Measurements from ENCODE around the gene FBXO11.
"Not testable (repeated sequence)": the region's sequence is repeated elsewhere in the genome, so short reads cannot be mapped to it uniquely, and the experiment has no call there.

FBXO11 gene

DNA sequence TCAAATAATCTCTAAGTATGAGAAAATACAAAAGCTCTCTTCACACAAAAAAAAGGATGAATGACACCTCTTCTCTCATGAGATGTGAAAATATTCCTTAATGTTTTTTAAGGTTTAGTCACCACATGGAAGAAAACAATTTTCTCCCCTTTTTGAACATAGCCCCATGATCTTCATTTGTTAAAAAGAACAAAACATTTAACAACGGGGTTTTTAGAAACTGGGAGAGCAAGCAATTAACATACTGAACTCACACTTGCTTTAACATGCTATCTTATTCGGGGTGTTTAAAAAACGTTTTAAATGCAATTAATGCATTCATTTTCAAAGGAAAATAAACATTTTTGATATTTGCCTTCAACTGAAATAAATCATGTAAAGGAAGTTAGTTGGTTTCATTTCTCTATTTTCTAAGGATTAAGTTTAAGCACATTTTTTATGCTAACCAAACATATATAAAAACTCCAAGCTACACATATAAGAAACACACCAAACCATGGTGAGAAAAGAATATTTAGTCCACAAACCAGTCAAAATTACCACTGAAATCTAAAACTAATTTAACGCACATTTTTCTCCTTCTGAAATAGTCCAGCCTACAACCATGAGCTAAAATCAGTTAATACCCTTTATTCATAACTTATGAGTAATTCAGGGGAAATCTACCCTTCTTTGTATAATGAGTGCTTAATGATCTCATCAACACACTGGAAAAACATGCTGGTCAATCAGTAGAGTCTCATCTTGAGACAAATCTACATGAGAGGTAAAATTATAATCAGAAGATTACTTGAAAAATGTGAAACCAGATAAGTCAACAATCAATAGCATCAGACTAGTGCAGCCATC lies 8.2 kb downstream of the FBXO11 start:
- DNase-seq = no peak

DNA sequence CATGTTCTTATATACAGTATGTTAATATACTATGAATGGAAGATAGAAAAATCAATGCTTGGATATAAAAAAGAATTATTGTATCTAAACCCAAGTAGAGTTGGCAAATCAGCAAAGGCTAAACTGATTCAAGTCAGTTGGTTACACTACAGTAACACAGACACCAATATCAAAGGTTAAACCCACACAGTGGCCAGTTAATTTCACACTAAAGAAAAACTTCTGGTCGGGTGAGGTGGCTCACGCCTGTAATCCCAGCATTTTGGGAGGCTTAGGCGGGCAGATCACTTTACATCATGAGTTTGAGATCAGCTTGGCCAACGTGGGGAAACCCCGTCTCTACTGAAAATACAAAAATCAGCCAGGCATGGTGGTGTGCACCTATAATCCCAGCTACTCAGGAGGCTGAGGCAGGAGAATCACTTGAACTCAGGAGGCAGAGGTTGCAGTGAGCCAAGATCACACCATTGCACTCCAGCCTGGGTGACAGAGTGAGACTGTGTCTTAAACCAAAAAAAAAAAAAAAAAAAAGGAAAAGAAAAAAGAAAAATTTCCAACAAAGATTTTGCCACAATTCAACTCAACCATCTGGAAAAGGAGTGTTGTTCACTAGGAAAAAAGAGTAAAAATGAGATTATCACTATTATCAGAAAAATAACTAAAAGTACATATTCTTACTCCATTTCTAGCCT lies 9.0 kb downstream of the FBXO11 start:
- not testable (repeated sequence) for DNase-seq

DNA sequence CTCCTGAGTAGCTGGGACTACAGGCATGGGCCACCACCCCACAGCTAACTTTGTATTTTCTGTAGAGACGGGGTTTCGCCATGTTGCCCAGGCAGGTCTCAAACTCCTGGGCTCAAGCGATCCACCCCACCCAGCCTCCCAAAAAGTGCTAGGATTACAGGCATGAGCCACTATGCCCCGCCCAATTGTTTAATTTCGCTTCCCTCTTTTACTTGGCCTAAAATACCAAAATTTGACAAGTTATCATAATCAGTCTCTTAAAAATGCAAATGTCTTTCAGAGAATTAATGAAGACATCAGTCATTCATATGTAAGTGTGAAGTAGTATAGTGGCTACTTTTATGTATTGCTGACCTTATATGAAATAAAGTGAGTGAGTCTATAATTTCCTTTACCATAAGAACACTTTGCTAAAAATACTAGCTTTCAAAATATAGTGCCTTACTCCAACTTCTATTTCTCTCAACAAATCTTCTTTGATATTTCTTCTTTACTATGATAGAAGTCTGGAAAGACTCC lies 9.8 kb downstream of the FBXO11 start:
- DNase-seq = no peak

DNA sequence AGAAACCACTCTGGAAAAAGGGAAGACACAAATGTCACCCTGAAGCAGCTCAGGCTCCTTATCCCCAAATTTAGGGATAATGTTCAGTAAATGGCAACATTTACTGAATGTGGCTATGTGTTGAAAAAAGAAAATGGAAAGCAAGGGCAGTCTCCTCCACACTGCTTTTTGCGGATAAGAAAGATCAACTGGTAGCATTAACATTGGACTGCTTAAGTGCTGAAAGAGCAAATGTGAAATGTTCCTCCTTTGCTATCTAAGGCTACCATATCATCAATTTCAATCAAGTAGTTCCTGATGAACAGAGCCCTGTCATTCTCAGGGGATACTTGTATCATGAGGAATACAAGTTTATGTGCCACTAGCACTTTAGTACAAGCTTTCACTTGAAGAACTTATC lies 12.5 kb downstream of the FBXO11 start:
- DNase-seq = no peak

DNA sequence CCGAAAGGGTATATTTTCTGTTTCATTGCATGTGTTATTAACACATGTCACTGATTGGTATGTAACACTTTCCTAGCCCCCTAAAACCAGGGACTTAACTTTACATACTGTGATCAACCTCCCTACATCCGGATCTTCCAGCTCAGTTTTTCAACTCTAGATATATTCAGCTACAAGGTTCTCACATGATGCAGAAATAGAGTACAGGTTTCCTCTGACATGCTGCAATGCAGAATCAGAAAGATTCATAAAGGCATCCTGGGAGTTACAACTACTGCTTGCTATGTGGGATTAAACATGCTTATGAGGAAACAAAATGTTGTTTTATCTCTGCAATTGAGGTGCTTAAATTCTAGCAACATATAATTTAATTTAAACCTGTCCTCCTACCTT lies 14.0 kb downstream of the FBXO11 start:
- no peak for DNase-seq

DNA sequence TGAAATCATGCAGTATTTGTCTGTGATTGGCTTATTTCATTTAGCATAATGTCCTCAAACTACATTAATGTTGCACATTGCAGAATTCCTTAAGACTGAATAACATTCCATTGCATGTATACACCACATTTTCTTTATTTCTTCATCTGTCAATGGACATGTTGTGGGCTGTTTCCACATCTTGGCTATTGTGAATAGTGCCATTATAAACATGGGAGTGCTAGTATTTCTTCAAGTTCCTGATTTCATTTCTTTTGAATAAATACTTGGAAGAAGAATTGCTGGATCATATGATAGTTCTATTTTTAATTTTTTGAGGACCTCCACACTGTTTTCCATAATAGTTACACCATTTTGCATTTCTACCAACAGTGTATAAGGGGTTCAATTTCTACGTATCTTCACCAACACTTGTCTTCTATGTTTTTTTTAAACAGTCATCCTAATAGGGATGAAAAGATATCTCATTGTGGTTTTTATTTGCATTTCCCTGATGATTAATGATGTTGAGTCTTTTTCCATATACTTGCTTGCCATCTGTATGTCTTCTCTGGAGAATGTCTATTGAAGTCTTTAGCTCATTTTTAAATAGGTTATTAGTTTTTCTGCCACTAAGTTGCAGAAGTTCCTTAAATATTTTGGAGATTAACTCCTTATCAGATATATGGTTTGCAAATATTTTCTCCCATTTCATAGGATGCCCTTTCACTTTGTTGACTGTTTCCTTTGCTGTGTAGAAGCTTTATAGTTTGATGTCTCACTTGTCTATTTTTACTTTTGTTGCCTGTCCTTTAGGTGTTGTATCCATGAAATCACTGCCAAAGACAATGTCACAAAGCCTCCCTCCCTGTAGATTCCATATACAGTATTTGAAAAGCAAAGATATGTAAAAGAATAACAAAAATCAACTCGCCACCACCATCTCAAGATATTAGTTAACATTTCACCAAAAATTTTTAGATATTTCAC lies 14.6 kb downstream of the FBXO11 start:
- no peak for DNase-seq

DNA sequence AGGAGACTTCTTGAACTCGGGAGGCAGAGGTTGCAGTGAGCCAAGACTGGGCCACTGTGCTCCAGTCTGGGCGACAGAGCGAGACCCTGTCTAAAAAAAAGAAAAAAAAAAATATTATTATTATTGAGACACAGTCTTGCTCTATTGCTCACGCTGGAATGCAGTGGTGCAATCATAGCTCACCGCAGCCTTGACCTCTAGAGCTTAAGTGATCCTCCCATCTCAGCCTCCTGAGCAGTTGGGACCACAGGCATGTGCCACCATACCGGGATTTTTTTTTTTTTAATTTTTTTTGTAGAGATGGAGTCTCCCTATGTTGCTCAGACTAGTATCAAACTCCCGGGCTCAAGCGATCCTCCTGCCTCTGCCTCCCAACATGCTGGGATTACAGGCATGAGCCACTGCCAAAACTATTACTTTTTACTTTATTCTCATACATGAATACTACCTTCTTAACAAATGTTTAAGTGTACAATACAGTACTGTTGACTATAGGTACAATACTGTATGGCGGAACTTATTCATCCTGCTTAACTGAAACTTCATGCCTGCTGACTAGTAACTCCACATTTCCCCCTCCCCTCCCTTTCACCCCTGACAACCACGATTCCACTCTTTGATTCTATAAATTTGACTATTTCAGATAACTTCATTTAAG lies 15.5 kb downstream of the FBXO11 start:
- DNase-seq = no peak

DNA sequence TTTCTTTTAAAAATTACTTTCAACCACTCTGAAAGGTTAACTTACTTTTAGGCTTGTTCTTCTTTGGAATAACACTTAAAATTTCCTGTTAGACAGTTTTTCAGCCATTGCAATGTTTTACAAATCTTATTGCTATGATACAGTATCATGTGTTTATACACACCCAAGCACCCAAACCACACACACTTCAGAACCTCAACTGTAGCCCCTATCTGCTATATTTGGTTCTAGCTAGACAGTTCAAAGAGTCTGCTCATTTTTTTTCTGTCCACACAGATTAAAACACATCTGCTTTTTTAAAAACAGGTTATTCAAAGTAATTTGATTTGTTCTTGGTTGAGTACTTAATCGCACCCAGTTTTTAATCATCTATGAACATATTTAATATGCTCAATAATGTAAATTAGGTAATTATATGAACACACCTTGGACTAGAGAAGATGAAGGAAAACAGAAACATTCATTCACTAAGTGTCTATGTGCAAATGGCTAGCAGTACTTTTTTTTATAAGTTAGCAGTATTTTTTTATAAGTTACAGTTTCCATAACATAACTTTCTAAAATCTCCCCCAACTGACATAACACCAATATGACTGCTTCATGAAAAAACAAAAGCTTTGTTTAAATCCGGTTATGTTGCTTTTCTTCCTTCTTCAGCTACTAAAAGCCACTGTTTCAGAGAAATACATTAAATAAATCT lies 17.6 kb downstream of the FBXO11 start:
- no peak for DNase-seq

DNA sequence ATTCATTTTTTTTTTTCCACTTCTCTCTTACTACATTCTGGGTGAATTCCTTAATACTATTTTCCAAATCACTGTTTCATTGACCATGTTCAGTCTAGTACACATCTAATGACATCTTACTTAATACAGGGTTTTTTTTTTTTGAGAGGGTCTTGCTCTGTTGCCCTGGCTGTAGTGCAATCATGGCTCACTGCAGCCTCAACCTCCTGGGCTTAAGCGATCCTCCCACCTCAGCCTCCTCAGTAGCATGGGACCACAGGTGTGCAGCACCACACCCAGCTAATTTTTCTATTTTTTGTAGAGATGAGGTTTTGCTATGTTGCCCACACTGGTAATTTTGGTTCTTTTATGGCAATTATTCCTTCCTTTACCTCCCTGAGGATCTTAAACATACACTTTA lies 29.4 kb downstream of the FBXO11 start:
- DNase-seq = no peak

DNA sequence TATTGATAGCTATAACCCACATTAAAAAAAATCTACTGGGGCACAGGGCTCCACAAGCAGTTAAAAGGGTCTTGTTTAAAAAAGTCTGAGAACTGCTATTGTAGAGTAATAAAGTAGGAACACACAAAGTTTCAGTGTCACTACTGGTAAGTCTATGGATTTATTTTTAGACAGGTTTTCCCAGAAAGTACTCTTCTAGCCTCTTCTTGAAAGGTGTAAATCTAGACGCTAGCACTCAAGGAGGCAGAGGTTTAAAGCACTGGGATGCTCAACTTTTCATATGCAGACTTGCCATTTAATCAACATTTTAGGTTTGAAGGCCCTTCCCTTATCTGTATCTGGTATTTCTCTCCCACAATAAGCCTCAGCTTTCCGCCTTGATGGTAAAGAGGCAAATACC lies 33.4 kb downstream of the FBXO11 start:
- no peak for DNase-seq

DNA sequence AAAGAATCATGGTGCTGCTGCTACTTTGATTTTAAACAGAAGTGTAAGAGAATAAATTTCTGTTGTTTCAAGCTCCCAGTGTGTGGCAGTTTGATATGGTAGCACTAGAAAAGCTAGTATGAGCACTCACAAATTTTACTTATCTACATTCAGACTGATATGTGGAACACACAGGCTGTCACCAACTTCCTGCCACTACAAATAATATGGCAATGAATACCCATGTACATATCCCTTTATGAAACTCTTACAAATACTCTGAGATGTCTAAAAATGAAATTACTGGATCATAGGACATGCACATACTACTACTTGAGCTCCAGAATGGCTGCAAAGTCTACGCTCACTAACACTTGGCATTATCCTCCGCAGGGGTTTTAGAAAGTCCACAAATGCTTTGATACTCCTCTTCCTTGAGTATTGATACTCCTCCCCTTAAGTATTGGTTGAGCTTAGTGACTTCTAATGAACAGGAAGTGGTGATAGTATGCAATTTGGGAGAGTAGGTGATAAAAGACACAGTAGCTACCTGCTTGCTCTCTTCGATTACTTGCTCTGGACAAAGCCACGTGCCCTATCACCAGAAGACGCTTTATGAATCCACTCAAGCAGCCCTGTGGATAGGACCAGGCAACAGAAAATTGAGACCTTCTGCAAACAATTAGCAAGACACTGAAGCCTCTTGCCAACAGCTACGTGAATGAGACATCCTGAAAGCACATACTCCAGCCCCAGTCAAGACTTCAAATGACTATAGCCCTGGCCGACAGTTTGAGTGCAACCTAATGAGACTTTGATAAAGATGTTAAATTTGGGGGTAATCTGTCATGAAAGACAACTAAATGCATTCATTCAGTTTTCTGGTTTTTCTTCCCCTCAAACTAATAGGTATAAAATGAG lies 35.4 kb downstream of the FBXO11 start:
- DNase-seq = no peak

DNA sequence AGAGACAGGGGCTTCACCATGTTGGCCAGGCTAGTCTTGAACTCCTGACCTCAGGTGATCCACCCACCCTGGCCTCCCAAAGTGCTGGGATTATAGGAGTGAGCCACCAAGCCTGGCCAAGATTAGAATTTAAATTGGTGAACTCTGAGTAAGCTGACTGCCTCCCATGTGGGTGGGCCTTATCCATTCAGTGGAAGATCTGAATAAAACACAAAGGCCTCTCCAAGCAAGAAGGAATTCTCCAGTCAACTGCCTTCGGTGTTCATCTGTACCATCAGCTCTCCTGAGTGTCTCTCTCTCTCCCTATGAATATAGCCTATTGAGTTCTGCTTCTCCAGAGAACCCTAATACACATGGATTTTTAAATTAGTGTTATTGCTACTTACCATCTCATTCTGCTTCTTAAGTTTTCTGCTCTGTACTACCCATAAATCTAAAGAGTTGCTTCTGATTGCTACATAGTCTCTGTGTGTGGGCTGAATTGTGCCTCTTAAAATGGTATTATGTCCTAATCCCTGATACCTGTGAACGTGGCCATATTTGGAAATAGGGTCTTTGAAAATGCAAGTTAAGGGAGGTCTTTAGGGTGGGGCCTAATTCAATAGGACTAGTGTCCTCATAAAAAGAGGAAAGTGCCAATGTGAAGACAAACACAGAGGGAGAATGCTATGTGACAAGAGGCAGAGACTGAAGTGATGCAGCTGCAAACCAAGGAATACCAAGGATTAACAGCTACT lies 36.3 kb downstream of the FBXO11 start:
- DNase-seq = no peak

DNA sequence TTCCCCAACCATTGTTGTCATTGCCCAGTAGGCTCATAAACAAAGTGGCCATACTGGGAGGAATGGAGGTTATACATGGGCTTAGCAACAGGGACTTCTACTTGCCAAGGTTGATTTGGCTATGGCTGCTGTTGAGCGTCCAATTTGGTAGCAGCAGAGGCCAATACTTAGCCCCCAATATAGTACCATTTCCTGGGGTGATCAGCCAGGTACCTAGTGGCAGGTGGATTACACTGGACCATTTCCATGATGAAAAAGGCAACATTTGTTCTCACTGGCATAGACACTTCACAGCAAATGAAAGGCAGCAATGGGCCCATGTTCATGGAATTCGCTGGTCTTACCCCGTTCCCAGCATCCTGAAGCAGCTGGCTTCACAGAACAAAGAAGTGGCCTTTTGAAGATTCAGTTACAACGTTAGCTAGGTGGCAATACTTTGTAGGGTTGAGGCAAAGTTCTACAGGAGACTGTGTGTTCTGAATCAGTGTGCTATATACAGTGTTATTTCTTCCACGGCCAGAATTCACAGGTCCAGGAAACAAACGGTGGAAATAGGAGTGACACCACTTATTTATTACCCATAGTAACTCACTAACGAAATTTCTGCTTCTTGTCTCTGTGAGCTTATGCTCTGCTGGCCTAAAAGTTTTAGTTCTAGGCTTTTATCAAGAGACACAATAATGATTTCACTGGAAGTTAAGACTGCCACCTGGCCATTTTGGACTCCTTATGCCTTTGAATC lies 37.5 kb downstream of the FBXO11 start:
- DNase-seq = no peak

DNA sequence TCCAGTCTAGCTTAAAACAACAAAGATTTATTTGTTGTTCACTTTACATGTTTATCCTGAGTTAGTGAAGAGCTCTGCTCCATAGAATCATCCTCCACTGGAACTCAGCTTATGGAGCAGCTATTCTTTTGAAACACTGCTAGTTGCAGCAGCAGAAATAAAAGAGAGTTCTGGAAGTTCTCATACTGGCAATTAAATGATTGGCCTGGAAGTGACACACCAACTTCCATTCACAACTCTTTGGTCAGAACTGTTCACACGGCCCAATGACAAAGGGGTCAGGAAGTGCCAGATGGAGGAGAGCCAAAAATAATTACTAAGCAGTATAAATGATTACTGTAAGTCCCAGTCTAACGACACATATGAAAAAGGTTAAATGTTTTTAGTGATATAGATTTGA lies 39.1 kb downstream of the FBXO11 start:
- DNase-seq = no peak

DNA sequence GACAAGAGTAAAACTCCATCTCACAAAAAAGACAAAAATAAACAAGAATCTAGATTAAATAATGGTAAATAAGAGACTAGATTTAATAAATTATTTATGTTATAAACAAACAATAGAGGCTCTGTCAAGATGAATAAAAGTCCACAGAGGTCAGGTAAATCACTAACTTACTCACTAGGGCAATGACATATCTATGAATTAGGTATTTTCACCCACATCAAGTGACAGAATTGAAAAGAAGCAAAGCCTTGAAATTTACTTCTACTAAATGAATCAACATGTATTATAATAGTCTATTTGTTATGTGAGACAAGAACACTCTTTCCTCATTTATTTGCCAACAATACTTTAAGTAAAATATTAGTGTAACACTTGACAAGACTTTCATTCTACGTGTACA lies 41.7 kb downstream of the FBXO11 start:
- no peak for DNase-seq

DNA sequence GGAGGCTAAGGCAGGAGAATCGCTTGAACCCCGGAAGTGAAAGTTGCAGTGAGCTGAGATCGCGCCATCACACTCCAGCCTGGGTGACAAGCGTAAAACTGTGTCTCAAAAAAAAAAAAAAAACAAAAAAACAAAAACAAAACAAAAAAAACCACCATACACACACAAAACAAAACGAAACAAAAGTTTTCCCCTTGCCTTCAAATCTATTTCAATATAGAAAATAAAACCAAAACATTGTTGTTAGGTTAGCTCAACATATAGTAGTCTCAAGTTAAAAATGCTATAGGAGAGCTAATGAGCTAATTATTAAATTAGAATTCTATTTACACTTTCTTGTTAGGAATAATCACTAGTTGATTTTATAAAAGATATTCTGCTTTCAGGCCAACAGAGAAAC lies 43.3 kb downstream of the FBXO11 start:
- DNase-seq = no peak

DNA sequence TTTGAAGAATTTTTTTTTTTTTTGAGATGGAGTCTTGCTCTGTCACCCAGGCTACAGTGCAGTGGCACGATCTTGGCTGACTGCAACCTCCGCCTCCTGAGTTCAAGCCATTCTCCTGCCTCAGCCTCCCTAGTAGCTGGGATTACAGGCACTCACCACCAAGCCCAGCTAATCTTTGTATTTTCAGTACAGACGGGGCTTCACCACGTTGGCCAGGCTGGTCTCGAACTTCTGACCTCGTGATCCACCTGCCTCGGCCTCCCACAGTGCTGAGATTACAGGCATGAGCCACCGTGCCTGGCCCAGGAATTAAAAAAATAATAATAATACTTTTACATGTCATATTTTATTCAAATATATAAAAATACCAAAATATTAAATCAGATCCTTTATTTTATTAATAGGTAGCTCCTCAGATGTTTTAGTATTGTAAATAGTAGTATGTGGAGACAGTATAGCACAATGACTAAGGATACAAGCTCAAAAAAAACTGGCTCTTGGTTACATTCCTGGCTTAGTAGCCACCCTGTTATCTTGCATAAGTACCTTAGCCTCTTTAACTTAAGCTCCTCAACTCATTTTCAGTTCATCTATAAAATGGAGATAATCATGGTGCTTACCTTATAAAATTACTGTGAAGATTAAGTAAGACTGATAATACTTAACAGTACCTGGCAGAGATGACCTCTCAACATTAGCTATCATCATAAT lies 53.1 kb downstream of the FBXO11 start:
- DNase-seq = not testable (repeated sequence)

DNA sequence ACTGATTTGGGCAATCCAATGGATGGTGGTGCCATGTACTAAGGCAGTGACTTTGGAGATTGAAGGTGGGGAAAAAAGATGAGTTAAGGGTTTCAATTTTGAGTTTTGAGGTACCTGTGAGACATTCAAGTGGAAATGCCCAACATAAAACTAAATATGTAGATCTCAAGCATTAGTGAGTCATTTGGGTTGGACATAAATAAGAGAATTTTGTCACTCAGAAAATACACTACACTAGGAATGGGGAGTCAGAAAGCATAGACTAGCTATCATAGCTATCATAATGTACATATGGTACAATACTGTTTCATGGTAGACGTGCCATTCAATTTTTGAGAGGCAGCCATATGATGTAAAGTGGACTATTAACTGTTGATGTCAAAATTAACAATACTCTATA lies 56.1 kb downstream of the FBXO11 start:
- DNase-seq = no peak

DNA sequence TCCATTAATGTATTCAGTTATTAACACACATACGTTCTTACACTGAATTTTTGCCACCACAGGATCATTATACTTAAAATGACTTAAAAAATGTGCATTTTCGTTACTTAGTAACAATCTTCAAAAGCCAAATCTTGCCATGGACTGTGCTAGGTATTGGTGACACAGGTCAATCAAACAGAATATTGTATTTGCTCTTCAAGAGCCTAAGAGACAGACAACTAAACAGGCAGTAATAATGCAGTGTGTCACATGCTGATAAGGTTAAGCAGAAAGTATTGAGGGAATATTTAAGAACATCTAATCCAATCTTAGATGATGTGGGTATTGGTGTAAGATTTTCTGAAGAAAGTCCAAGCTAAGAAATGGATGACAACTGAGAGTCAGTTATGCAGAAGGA lies 56.9 kb downstream of the FBXO11 start:
- no peak for DNase-seq

All from NCI-H1092 treated with DMSO at 0.1 percent for 48 hours (cell line).